Kidney epithelial cell (primary cell): ENCODE results near the gene TMEM87B. TPM values are rescaled to one million over a fixed set of nuclear protein-coding genes. Genes with fewer than 3 reads are reported as not detected.

Source experiments
- DNase-seq: peaks from one replicate; pipeline ENCODE4 v3.0.0-alpha.2; 2010; ENCODE audit warnings: low read depth
- H3K27me3 ChIP-seq: 2 replicates; pipeline ENCODE4 v1.6.0; 2011; ENCODE audit warnings: low read length; ENCODE audit not compliant: control insufficient read depth, insufficient read depth
- H3K36me3 ChIP-seq: 2 replicates; pipeline ENCODE4 v1.5.1; 2011; ENCODE audit warnings: low read length; ENCODE audit not compliant: control insufficient read depth, insufficient read depth
- H3K4me3 ChIP-seq: 2 replicates; pipeline ENCODE4 v1.5.1; 2011; ENCODE audit warnings: low read depth, mild to moderate bottlenecking, control low read depth, low read length
- CTCF ChIP-seq: IDR thresholded peaks from 2 replicates; pipeline ENCODE4 v1.5.1; 2011; ENCODE audit warnings: mild to moderate bottlenecking, moderate library complexity, low read length, control low read depth, inconsistent platforms; ENCODE audit not compliant: insufficient read depth, poor library complexity, severe bottlenecking
- total RNA-seq: library from RNA; depleted of rRNA; stranded (reverse); fragments of >200 nt; gene quantifications from 2 replicates; pipeline ENCODE4 v1.2.3, GENCODE V29; 2015

The TMEM87B gene
- total RNA-seq, 1 donor from 2014 or later, result 24.5 TPM

GRCh38 chr2:112152476-112153178 lies 97.6 kb downstream of the TMEM87B start:
- TF ChIP-seq CTCF, result no peak
- no peak overlapping the region for H3K4me3 ChIP-seq
- no peak for DNase-seq
- no peaks in the 10 kb centered on the region for H3K27me3 ChIP-seq
- H3K36me3 ChIP-seq, result no peaks in the 10 kb centered on the region

GRCh38 chr2:112153179-112153490 lies 98.1 kb downstream of the TMEM87B start:
- no peak for DNase-seq
- H3K4me3 ChIP-seq, result no peak overlapping the region
- TF ChIP-seq CTCF, result no peak
- H3K27me3 ChIP-seq, result no peaks in the 10 kb centered on the region
- H3K36me3 ChIP-seq, result no peaks in the 10 kb centered on the region

- H3K27me3 ChIP-seq, result no peaks in the 10 kb centered on the region
- TF ChIP-seq CTCF, result no peak
- H3K4me3 ChIP-seq, result no peak overlapping the region
- no peaks in the 10 kb centered on the region for H3K36me3 ChIP-seq
- no peak for DNase-seq
Observed at GRCh38 chr2:112153501-112153900, 98.4 kb downstream of the TMEM87B start.

- H3K4me3 ChIP-seq, result no peak overlapping the region
- no peaks in the 10 kb centered on the region for H3K36me3 ChIP-seq
- no peak for DNase-seq
Observed at GRCh38 chr2:112154246-112155117, 99.4 kb downstream of the TMEM87B start.

GRCh38 chr2:112155331-112156151 lies 100.5 kb downstream of the TMEM87B start:
- DNase-seq, result no peak
- Histone ChIP-seq H3K4me3 (no peak overlapping the region), H3K36me3 (no peaks in the 10 kb centered on the region), H3K27me3 (no peaks in the 10 kb centered on the region)
- TF ChIP-seq CTCF, result no peak

More at GRCh38 chr2:112154246-112155117, 99.4 kb downstream of the TMEM87B start:
- H3K27me3 ChIP-seq, result no peaks in the 10 kb centered on the region
- no peak for TF ChIP-seq CTCF
